Trophoblast cell (in vitro differentiated cells and primary cell): ENCODE data around the gene FLRT2.

ENCODE experiments used
- DNase-seq, 2 donors: peaks; one replicate each; pipeline ENCODE4 v3.0.0-alpha.2; 2016
- H2AFZ ChIP-seq: 2 replicates; pipeline ENCODE4 v1.6.1; 2013; ENCODE audit warnings: low read length, moderate library complexity, mild to moderate bottlenecking; ENCODE audit not compliant: insufficient read depth, poor library complexity
- H2AK5ac ChIP-seq: 2 replicates; pipeline ENCODE4 v1.6.1; 2013; ENCODE audit warnings: mild to moderate bottlenecking, low read length
- H2BK120ac ChIP-seq: 2 replicates; pipeline ENCODE4 v1.6.1; 2013; ENCODE audit warnings: low read length, mild to moderate bottlenecking, moderate library complexity; ENCODE audit not compliant: insufficient read depth, poor library complexity
- H2BK12ac ChIP-seq: 2 replicates; pipeline ENCODE4 v1.6.1; 2013; ENCODE audit warnings: mild to moderate bottlenecking, low read length, moderate library complexity
- H2BK5ac ChIP-seq: 2 replicates; pipeline ENCODE4 v1.6.1; 2013; ENCODE audit warnings: low read length, low read depth, moderate library complexity, mild to moderate bottlenecking; ENCODE audit not compliant: poor library complexity
- H3K14ac ChIP-seq: 2 replicates; pipeline ENCODE4 v1.6.1; 2013; ENCODE audit warnings: mild to moderate bottlenecking, low read length
- H3K18ac ChIP-seq: 2 replicates; pipeline ENCODE4 v1.6.1; 2013; ENCODE audit warnings: mild to moderate bottlenecking, low read length
- H3K23ac ChIP-seq: 2 replicates; pipeline ENCODE4 v1.6.1; 2013; ENCODE audit warnings: low read length
- H3K27ac ChIP-seq: 2 replicates; pipeline ENCODE4 v1.5.1; 2013; ENCODE audit warnings: low read depth, mild to moderate bottlenecking, inconsistent platforms, low read length, moderate library complexity
- H3K27me3 ChIP-seq: 2 replicates; pipeline ENCODE4 v1.6.1; 2013; ENCODE audit warnings: inconsistent platforms, mild to moderate bottlenecking, low read length, moderate library complexity; ENCODE audit not compliant: insufficient read depth
- H3K36me3 ChIP-seq, 2 experiments: 1 replicate in 1 of 2; 2 replicates in 1 of 2; pipeline ENCODE4 v1.6.1; 2013; ENCODE audit warnings: low read length in 2 of 2, mild to moderate bottlenecking in 2 of 2, moderate library complexity in 1 of 2; ENCODE audit not compliant: insufficient read depth in 2 of 2, control insufficient read depth in 1 of 2
- H3K4ac ChIP-seq: 2 replicates; pipeline ENCODE4 v1.6.1; 2013; ENCODE audit warnings: low read depth, mild to moderate bottlenecking, low read length, moderate library complexity
- H3K4me1 ChIP-seq, 2 experiments: 1 replicate in 1 of 2; 2 replicates in 1 of 2; pipeline ENCODE4 v1.6.1; 2013; ENCODE audit warnings: low read length in 2 of 2, mild to moderate bottlenecking in 2 of 2, moderate library complexity in 1 of 2; ENCODE audit not compliant: insufficient read depth in 2 of 2, control insufficient read depth in 1 of 2
- H3K4me2 ChIP-seq: 2 replicates; pipeline ENCODE4 v1.6.1; 2013; ENCODE audit warnings: inconsistent platforms, mild to moderate bottlenecking, low read length, moderate library complexity
- H3K4me3 ChIP-seq: 2 replicates; pipeline ENCODE4 v1.5.1; 2013; ENCODE audit warnings: mild to moderate bottlenecking, low read depth, low read length, inconsistent platforms
- H3K79me1 ChIP-seq: one replicate; pipeline ENCODE4 v1.6.1; 2013; ENCODE audit warnings: low read length
- H3K79me2 ChIP-seq: 2 replicates; pipeline ENCODE4 v1.6.1; 2013; ENCODE audit warnings: low read length, mild to moderate bottlenecking; ENCODE audit not compliant: control insufficient read depth, insufficient read depth, poor library complexity
- H3K9ac ChIP-seq: 2 replicates; pipeline ENCODE4 v1.6.1; 2013; ENCODE audit warnings: mild to moderate bottlenecking, low read length
- H3K9me3 ChIP-seq: 2 replicates; pipeline ENCODE4 v1.6.1; 2013; ENCODE audit warnings: low read depth, mild to moderate bottlenecking, control low read depth, inconsistent platforms, low read length; ENCODE audit not compliant: insufficient read depth
- H4K12ac ChIP-seq: 2 replicates; pipeline ENCODE4 v1.6.1; 2013; ENCODE audit warnings: low read depth, mild to moderate bottlenecking, low read length, moderate library complexity
- H4K8ac ChIP-seq: 2 replicates; pipeline ENCODE4 v1.6.1; 2013; ENCODE audit warnings: low read depth, mild to moderate bottlenecking, low read length, moderate library complexity
- H4K91ac ChIP-seq: one replicate; pipeline ENCODE4 v1.6.1; 2013; ENCODE audit warnings: low read depth, mild to moderate bottlenecking, low read length, moderate library complexity
- WGBS: extraction: QIAGEN DNeasy Blood & Tissue Kit; methylation state at CpG from one replicate; pipeline ENCODE4 v1.1.7; 2013; ENCODE audit warnings: missing lambda C conversion rate; ENCODE audit not compliant: insufficient read length, insufficient coverage; ENCODE audit errors: extremely low coverage; 5-methylcytosine and 5-hydroxymethylcytosine counted together

The FLRT2 gene

GRCh38 chr14:85572845-85573244 lies 42.9 kb downstream of the FLRT2 start:
- H4K91ac ChIP-seq = no peak overlapping the region
- no peak overlapping the region for H2AFZ ChIP-seq
- H3K4me2 ChIP-seq = no peak overlapping the region
- no peak overlapping the region for H3K23ac ChIP-seq
- no peak overlapping the region for H3K4me3 ChIP-seq
- H2AK5ac ChIP-seq = no peak overlapping the region
- H3K27me3 ChIP-seq = no peaks in the 10 kb centered on the region
- H3K14ac ChIP-seq = no peak overlapping the region
- no peak overlapping the region for H2BK5ac ChIP-seq
- no peak overlapping the region for H3K27ac ChIP-seq
- H3K79me1 ChIP-seq = peaks cover 3% of the 10 kb centered on the region
- H4K8ac ChIP-seq = no peak overlapping the region
- no peak overlapping the region for H4K12ac ChIP-seq
- H3K9ac ChIP-seq = no peak overlapping the region
- H2BK120ac ChIP-seq = no peak overlapping the region
- H3K4me1 ChIP-seq = peaks cover 6 to 7% of the 10 kb centered on the region in 2 experiments
- H2BK12ac ChIP-seq = no peak overlapping the region
- H3K79me2 ChIP-seq = no peaks in the 10 kb centered on the region
- H3K9me3 ChIP-seq = no peaks in the 10 kb centered on the region
- H3K4ac ChIP-seq = no peak overlapping the region
- H3K36me3 ChIP-seq = no peaks in the 10 kb centered on the region
- peak in 1 of 2 donors; percentile 44 for DNase-seq
- H3K18ac ChIP-seq = no peak overlapping the region

- no peak overlapping the region for H2BK5ac ChIP-seq
- no peak overlapping the region for H3K18ac ChIP-seq
- no peaks in the 10 kb centered on the region for H3K79me2 ChIP-seq
- H3K36me3 ChIP-seq = no peaks in the 10 kb centered on the region
- H3K9ac ChIP-seq = no peak overlapping the region
- H3K4me2 ChIP-seq = no peak overlapping the region
- no peak overlapping the region for H2AFZ ChIP-seq
- no CpG with 5 or more reads among the region's 4 CpGs for WGBS
- DNase-seq = no peak
- no peak overlapping the region for H3K14ac ChIP-seq
- H3K4me1 ChIP-seq = peaks cover 6 to 7% of the 10 kb centered on the region in 2 experiments
- no peaks in the 10 kb centered on the region for H3K9me3 ChIP-seq
- no peak overlapping the region for H4K8ac ChIP-seq
- H2BK12ac ChIP-seq = no peak overlapping the region
- no peak overlapping the region for H3K23ac ChIP-seq
- no peaks in the 10 kb centered on the region for H3K27me3 ChIP-seq
- H3K79me1 ChIP-seq = peaks cover 3% of the 10 kb centered on the region
- H3K4ac ChIP-seq = no peak overlapping the region
- H2AK5ac ChIP-seq = no peak overlapping the region
- no peak overlapping the region for H3K4me3 ChIP-seq
- H4K12ac ChIP-seq = no peak overlapping the region
- no peak overlapping the region for H2BK120ac ChIP-seq
- H4K91ac ChIP-seq = no peak overlapping the region
- no peak overlapping the region for H3K27ac ChIP-seq
Measured at GRCh38 chr14:85573406-85573805, 43.5 kb downstream of the FLRT2 start.

GRCh38 chr14:85574853-85575616 lies 45.1 kb downstream of the FLRT2 start:
- WGBS = no CpG with 5 or more reads among the region's 3 CpGs

GRCh38 chr14:85575617-85575898 lies 45.6 kb downstream of the FLRT2 start:
- Histone ChIP-seq H3K36me3 (no peaks in the 10 kb centered on the region), H2AFZ (no peak overlapping the region), H2AK5ac (no peak overlapping the region), H2BK5ac (no peak overlapping the region), H4K91ac (no peak overlapping the region), H3K79me2 (no peaks in the 10 kb centered on the region), H3K9ac (no peak overlapping the region), H3K4me2 (no peak overlapping the region), H4K12ac (no peak overlapping the region), H3K9me3 (no peaks in the 10 kb centered on the region), H3K23ac (no peak overlapping the region), H3K18ac (no peak overlapping the region), H3K27ac (no peak overlapping the region), H3K4me1 (peaks cover 9 to 12% of the 10 kb centered on the region in 2 experiments), H4K8ac (no peak overlapping the region), H3K4ac (no peak overlapping the region), H3K4me3 (no peak overlapping the region), H3K27me3 (no peaks in the 10 kb centered on the region), H2BK120ac (no peak overlapping the region), H2BK12ac (no peak overlapping the region), H3K14ac (no peak overlapping the region), H3K79me1 (peaks cover 5% of the 10 kb centered on the region)
- WGBS = no CpG with 5 or more reads among the region's 1 CpG
- no peak for DNase-seq

More at GRCh38 chr14:85574853-85575616, 45.1 kb downstream of the FLRT2 start:
- Histone ChIP-seq H3K27me3 (no peaks in the 10 kb centered on the region), H2BK12ac (no peak overlapping the region), H3K79me2 (no peaks in the 10 kb centered on the region), H3K4me2 (no peak overlapping the region), H3K27ac (no peak overlapping the region), H3K79me1 (peaks cover 5% of the 10 kb centered on the region), H3K4me1 (peaks cover 8 to 12% of the 10 kb centered on the region in 2 experiments), H3K36me3 (no peaks in the 10 kb centered on the region), H3K4ac (no peak overlapping the region), H3K14ac (no peak overlapping the region), H4K91ac (no peak overlapping the region), H3K23ac (no peak overlapping the region), H3K18ac (no peak overlapping the region), H2AK5ac (no peak overlapping the region), H2BK120ac (no peak overlapping the region), H3K9me3 (no peaks in the 10 kb centered on the region), H4K12ac (no peak overlapping the region), H2AFZ (no peak overlapping the region), H2BK5ac (no peak overlapping the region), H3K4me3 (no peak overlapping the region), H3K9ac (no peak overlapping the region), H4K8ac (no peak overlapping the region)
- no peak for DNase-seq
